ENCODE results near the gene ARMCX1. TPM values are rescaled to one million over a fixed set of nuclear protein-coding genes. Genes with fewer than 3 reads are reported as not detected.
A peak's percentile ranks its signal among the peaks of the same experiment; 100 is the strongest.
"Not testable (repeated sequence)": the region's sequence is repeated elsewhere in the genome, so short reads cannot be mapped to it uniquely, and the experiment has no call there.

Gene ARMCX1
- total RNA-seq: under 1 TPM in 1 of 2 experiments, not detected in 1; 0.18 TPM

- Mint-ChIP-seq H3K27me3 (ENCODE audit: low read depth) (peaks cover 5% of the 10 kb centered on the region), H3K4me1 (ENCODE audit: low read depth) (peaks cover 11% of the 10 kb centered on the region), H3K9me3 (ENCODE audit: insufficient read depth) (no peaks in the 10 kb centered on the region), H3K36me3 (ENCODE audit: low read depth) (no peaks in the 10 kb centered on the region), H3K27ac (no peak within 1 kb of the TSS), H3K4me3 (peak within 1 kb of the TSS; percentile 56)
- CTCF ChIA-PET: no interaction called here
- POLR2A ChIA-PET: no interaction called here
- peak; percentile 22 for DNase-seq
- peak; percentile 23 for ATAC-seq
Measured at GRCh38 chrX:101550362-101550750, at the start of gene ARMCX1. TSS of gene ARMCX1 (plus strand) at chrX:101550547. CDS start at chrX:101552931, 2,384 bp downstream.

GRCh38 chrX:101502929-101503328, 47.4 kb upstream of the ARMCX1 start:
- H3K4me3 Mint-ChIP-seq; POLR2A ChIA-PET; H3K36me3 Mint-ChIP-seq (ENCODE audit: low read depth); H3K9me3 Mint-ChIP-seq (ENCODE audit: insufficient read depth); H3K27ac Mint-ChIP-seq; CTCF ChIA-PET; H3K27me3 Mint-ChIP-seq (ENCODE audit: low read depth); ATAC-seq; DNase-seq; H3K4me1 Mint-ChIP-seq (ENCODE audit: low read depth): not testable (repeated sequence)

GRCh38 chrX:101507372-101507771, 43.0 kb upstream of the ARMCX1 start:
- POLR2A ChIA-PET: no interaction called here
- no peaks in the 10 kb centered on the region for H3K36me3 Mint-ChIP-seq (ENCODE audit: low read depth)

GRCh38 chrX:101507986-101508385, 42.4 kb upstream of the ARMCX1 start:
- ChIA-PET CTCF (no interaction called here), POLR2A (no interaction called here)
- Mint-ChIP-seq H3K4me3 (no peak overlapping the region), H3K27ac (no peak overlapping the region), H3K27me3 (ENCODE audit: low read depth) (no peaks in the 10 kb centered on the region), H3K36me3 (ENCODE audit: low read depth) (no peaks in the 10 kb centered on the region), H3K9me3 (ENCODE audit: insufficient read depth) (no peaks in the 10 kb centered on the region), H3K4me1 (ENCODE audit: low read depth) (no peaks in the 10 kb centered on the region)
- ATAC-seq: no peak
- no peak for DNase-seq

More at GRCh38 chrX:101507372-101507771, 43.0 kb upstream of the ARMCX1 start:
- H3K27me3 Mint-ChIP-seq (ENCODE audit: low read depth): no peaks in the 10 kb centered on the region
- H3K27ac Mint-ChIP-seq: no peak overlapping the region
- H3K9me3 Mint-ChIP-seq (ENCODE audit: insufficient read depth): no peaks in the 10 kb centered on the region
- no peak for ATAC-seq
- no peak overlapping the region for H3K4me3 Mint-ChIP-seq
- H3K4me1 Mint-ChIP-seq (ENCODE audit: low read depth): no peaks in the 10 kb centered on the region
- CTCF ChIA-PET: no interaction called here
- no peak for DNase-seq

- Mint-ChIP-seq H3K4me3 (no peak overlapping the region), H3K27ac (no peak overlapping the region), H3K4me1 (ENCODE audit: low read depth) (no peaks in the 10 kb centered on the region), H3K9me3 (ENCODE audit: insufficient read depth) (no peaks in the 10 kb centered on the region), H3K27me3 (ENCODE audit: low read depth) (no peaks in the 10 kb centered on the region), H3K36me3 (ENCODE audit: low read depth) (no peaks in the 10 kb centered on the region)
- ChIA-PET POLR2A (no interaction called here), CTCF (no interaction called here)
- DNase-seq: no peak
- no peak for ATAC-seq
Measured at GRCh38 chrX:101530944-101531343, 19.4 kb upstream of the ARMCX1 start.

- Mint-ChIP-seq H3K9me3 (ENCODE audit: insufficient read depth) (no peaks in the 10 kb centered on the region), H3K4me3 (no peak overlapping the region), H3K36me3 (ENCODE audit: low read depth) (no peaks in the 10 kb centered on the region), H3K27me3 (ENCODE audit: low read depth) (no peaks in the 10 kb centered on the region), H3K4me1 (ENCODE audit: low read depth) (no peaks in the 10 kb centered on the region), H3K27ac (no peak overlapping the region)
- ChIA-PET POLR2A (no interaction called here), CTCF (no interaction called here)
- DNase-seq: no peak
- ATAC-seq: no peak
Measured at GRCh38 chrX:101539116-101539515, 11.2 kb upstream of the ARMCX1 start.

- no peak for DNase-seq
- no peaks in the 10 kb centered on the region for H3K9me3 Mint-ChIP-seq (ENCODE audit: insufficient read depth)
- H3K27me3 Mint-ChIP-seq (ENCODE audit: low read depth): peaks cover 5% of the 10 kb centered on the region
- ChIA-PET POLR2A (no interaction called here), CTCF (no interaction called here)
- ATAC-seq: peak; percentile 19
- H3K4me1 Mint-ChIP-seq (ENCODE audit: low read depth): peaks cover 11% of the 10 kb centered on the region
- peak overlapping the region; percentile 56 for H3K4me3 Mint-ChIP-seq
- no peak overlapping the region for H3K27ac Mint-ChIP-seq
- H3K36me3 Mint-ChIP-seq (ENCODE audit: low read depth): no peaks in the 10 kb centered on the region
Measured at GRCh38 chrX:101550751-101551379, 518 bp downstream of the ARMCX1 start.

GRCh38 chrX:101551380-101551767, 1.0 kb downstream of the ARMCX1 start:
- peaks cover 11% of the 10 kb centered on the region for H3K4me1 Mint-ChIP-seq (ENCODE audit: low read depth)
- POLR2A ChIA-PET: no interaction called here
- no peak overlapping the region for H3K27ac Mint-ChIP-seq
- peak overlapping the region; percentile 25 for H3K4me3 Mint-ChIP-seq
- DNase-seq (no peak), ATAC-seq (no peak)
- no peaks in the 10 kb centered on the region for H3K36me3 Mint-ChIP-seq (ENCODE audit: low read depth)
- peaks cover 5% of the 10 kb centered on the region for H3K27me3 Mint-ChIP-seq (ENCODE audit: low read depth)
- H3K9me3 Mint-ChIP-seq (ENCODE audit: insufficient read depth): no peaks in the 10 kb centered on the region
- CTCF ChIA-PET: no interaction called here

GRCh38 chrX:101552714-101553113, 2.4 kb downstream of the ARMCX1 start:
- no peak for DNase-seq
- ATAC-seq: no peak
- Mint-ChIP-seq H3K36me3 (ENCODE audit: low read depth) (no peaks in the 10 kb centered on the region), H3K9me3 (ENCODE audit: insufficient read depth) (no peaks in the 10 kb centered on the region), H3K4me1 (ENCODE audit: low read depth) (peaks cover 11% of the 10 kb centered on the region), H3K27me3 (ENCODE audit: low read depth) (peaks cover 5% of the 10 kb centered on the region), H3K4me3 (no peak overlapping the region), H3K27ac (no peak overlapping the region)
- CTCF ChIA-PET: no interaction called here
- POLR2A ChIA-PET: no interaction called here

GRCh38 chrX:101564651-101565050, 14.3 kb downstream of the ARMCX1 start:
- CTCF ChIA-PET: no interaction called here
- no peak overlapping the region for H3K27ac Mint-ChIP-seq

GRCh38 chrX:101595739-101596419, 45.5 kb downstream of the ARMCX1 start:
- peak; percentile 45 for DNase-seq

More at GRCh38 chrX:101564651-101565050, 14.3 kb downstream of the ARMCX1 start:
- Mint-ChIP-seq H3K27me3 (ENCODE audit: low read depth) (peaks cover 2% of the 10 kb centered on the region), H3K9me3 (ENCODE audit: insufficient read depth) (no peaks in the 10 kb centered on the region), H3K4me1 (ENCODE audit: low read depth) (no peaks in the 10 kb centered on the region), H3K36me3 (ENCODE audit: low read depth) (no peaks in the 10 kb centered on the region), H3K4me3 (no peak overlapping the region)
- POLR2A ChIA-PET: no interaction called here
- DNase-seq: no peak
- no peak for ATAC-seq

GRCh38 chrX:101599592-101599991, 49.2 kb downstream of the ARMCX1 start:
- H3K36me3 Mint-ChIP-seq (ENCODE audit: low read depth); POLR2A ChIA-PET; H3K27me3 Mint-ChIP-seq (ENCODE audit: low read depth); H3K9me3 Mint-ChIP-seq (ENCODE audit: insufficient read depth); H3K4me3 Mint-ChIP-seq; H3K4me1 Mint-ChIP-seq (ENCODE audit: low read depth); CTCF ChIA-PET; DNase-seq; H3K27ac Mint-ChIP-seq; ATAC-seq: not testable (repeated sequence)

More at GRCh38 chrX:101595739-101596419, 45.5 kb downstream of the ARMCX1 start:
- H3K4me1 Mint-ChIP-seq (ENCODE audit: low read depth): no peaks in the 10 kb centered on the region
- no peaks in the 10 kb centered on the region for H3K36me3 Mint-ChIP-seq (ENCODE audit: low read depth)
- ChIA-PET POLR2A (no interaction called here), CTCF (interaction anchor here (0.6 to 1.2 kb wide), 3 partner anchors 163 to 207 kb away, joined by 3 to 8 read pairs (median 3); no protein-coding TSS in a partner anchor)
- ATAC-seq: peak; percentile 74
- no peak overlapping the region for H3K27ac Mint-ChIP-seq
- H3K4me3 Mint-ChIP-seq: no peak overlapping the region
- H3K27me3 Mint-ChIP-seq (ENCODE audit: low read depth): peaks cover 6% of the 10 kb centered on the region
- H3K9me3 Mint-ChIP-seq (ENCODE audit: insufficient read depth): no peaks in the 10 kb centered on the region
